NCI-H1694 (cell line): ENCODE data around the gene ZNF652.
"Not testable (repeated sequence)": the region's sequence is repeated elsewhere in the genome, so short reads cannot be mapped to it uniquely, and the experiment has no call there.

Experiments
- DNase-seq: peaks from one replicate; lab custom pipeline; 2025; lab: John Stamatoyannopoulos, UW

The ZNF652 gene

GRCh38 chr17:49386373-49386772 is 24.3 kb upstream of the ZNF652 start:
- DNase-seq, result no peak

DNA sequence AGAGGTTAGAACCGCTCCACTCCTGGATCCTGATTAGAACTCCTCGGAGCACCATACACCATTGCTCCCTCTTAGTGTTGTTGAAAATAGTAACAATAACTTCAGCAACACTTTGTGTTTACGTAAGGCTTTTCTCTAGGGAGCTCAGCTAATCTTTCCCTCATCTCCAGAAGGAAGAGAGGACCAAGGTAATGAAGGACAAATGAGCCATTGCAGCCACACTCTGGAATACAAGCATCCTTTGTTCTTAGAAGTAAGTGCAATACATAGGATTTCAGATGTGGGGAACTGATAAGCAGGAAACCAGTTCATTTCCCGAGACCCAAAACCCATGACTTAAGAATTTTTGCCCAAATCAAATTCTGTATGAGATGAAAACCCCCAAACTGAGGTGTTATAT is 22.9 kb upstream of the ZNF652 start:
- DNase-seq, result no peak

- DNase-seq, result no peak
Observed at GRCh38 chr17:49383060-49383459, 21.0 kb upstream of the ZNF652 start.

DNA sequence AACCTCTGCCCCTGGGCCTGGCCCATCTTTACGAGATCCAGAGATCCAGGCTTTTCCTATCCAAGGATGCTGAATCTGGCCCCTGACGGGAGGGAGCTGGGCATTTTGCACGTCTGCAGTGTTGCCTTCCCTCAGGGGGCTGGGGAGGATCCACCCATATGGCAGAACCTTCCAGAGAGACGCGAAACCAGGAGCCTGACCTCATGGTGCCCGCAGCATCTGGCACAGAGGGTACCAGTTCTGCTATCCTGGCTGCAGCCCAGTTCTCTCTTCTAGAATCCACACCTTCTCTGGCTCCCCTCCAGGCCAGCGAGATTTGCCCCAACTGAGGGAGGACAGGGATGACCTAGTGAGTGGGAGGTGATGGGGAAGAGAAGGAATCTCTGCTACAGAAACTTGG is 20.5 kb upstream of the ZNF652 start:
- DNase-seq, result no peak

DNA sequence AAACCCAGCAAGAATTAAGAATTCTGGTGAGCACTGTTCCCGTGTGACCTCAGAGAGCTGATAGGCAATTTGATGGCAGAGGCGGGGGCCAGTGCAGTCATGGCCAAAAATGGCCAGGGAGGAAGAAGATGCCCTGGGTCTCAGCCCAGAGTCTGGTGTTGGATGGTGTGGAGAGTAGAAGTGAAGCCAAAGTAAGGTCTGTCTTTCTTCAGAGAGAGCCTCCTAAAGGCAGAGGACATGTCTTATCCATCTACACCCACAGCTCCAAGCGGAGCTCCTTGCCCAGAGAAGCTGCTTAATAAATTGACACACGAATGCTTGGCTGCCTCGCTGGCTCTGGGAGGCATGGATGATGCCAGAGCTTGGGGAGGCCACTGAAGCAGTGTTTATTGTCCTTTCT is 19.7 kb upstream of the ZNF652 start:
- DNase-seq, result no peak

DNA sequence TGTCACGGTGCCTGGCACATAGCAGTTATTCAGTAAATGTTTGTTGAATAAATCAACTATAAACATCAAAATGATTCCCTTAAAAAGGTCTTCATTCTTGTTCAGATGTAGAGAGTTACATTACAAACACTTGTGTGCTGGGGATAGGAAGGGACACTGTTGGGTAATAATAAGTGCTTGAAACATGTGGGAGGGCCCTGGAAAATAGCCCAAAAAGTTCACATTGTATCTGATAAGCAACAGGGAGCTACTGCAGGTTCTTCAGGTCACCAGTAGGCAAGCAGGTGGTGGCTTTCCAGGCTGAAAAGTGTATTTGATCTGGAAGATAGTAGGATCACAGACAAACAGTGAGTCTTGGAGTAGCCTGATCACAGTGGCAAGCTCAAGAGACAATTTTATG is 19.0 kb upstream of the ZNF652 start:
- DNase-seq, result no peak

- DNase-seq, result no peak
Observed at GRCh38 chr17:49379926-49380325, 17.9 kb upstream of the ZNF652 start.

DNA sequence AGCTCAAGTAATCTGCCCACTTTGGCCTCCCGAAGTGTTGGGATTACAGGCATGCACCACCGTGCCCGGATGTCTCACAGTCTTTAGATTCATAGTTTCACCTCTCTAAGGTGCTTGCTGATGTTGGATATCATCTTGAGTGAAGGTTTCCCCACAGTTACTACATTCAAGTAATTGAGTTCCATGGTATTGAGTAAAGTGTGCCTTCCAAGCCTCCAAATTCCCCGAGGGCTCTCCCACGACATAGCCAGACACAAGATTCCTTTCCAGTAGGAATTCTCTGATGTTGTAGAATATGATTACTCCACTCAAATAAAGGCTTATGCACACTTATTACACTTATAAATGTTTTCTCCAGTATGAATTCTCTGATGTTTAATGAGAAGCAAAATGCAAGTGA is 16.3 kb upstream of the ZNF652 start:
- no peak for DNase-seq

DNA sequence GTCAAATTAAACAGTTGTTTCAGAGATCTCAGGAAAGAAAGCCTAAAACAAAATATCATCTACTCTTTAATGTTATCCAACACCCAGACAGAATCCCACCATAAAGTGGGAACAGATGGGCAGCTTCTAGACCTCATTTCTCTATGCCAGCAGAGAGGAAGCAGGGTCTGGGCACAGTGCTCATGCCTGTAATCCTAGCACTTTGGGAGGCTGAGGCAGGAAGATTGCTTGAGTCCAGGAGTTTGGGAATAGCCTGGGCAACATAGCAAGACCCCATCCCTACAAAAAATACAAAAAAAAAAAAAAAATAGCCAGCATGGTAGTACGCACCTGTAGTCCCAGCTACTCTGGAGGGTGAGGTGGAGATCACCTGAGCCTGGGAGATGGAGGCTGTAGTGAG is 13.5 kb upstream of the ZNF652 start:
- DNase-seq, result no peak

DNA sequence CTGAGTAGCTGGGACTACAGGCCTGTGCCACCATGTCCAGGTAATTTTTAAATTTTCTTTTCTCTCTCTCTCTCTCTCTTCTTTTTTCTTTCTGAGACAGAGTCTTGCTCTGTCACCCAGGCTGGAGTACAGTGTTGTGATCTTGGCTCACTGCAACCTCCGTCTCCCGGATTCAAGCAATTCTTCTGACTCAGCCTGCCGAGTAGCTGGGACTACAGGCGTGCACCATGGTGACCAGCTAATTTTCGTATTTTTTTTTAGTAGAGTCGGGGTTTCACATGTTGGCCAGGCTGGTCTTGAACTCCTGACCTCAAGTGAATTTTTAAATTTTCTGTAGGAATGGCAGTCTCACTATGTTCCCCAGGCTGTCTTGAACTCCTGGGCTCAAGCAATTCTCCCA is 11.1 kb upstream of the ZNF652 start:
- no peak for DNase-seq

- no peak for DNase-seq
Observed at GRCh38 chr17:49372425-49372824, 10.4 kb upstream of the ZNF652 start.

GRCh38 chr17:49370971-49371834 is 9.2 kb upstream of the ZNF652 start:
- no peak for DNase-seq

DNA sequence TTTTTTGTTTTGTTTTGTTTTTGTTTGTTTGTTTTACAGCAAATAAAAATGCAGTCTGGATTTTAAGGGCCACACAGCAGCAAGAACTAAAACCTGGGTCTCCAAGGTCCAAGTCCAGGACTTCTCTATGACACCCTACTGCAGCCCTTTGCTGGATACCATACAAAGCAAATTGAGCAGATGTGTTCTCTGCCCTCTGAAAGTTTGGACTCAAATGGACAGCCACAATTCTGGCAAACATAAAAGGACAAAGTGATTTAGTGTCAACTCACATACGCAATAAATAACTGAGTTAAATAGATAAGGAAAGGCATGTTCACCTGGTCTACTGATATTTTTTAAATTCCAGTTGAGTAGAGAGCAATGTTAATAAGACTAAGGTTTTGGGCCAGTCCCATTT is 7.7 kb upstream of the ZNF652 start:
- no peak for DNase-seq

- DNase-seq, result no peak
Observed at GRCh38 chr17:49369089-49369488, 7.0 kb upstream of the ZNF652 start.

- peak; percentile 56 for DNase-seq
Observed at GRCh38 chr17:49365667-49366066, 3.6 kb upstream of the ZNF652 start.

- not testable (repeated sequence) for DNase-seq
Observed at GRCh38 chr17:49365126-49365525, 3.1 kb upstream of the ZNF652 start.

DNA sequence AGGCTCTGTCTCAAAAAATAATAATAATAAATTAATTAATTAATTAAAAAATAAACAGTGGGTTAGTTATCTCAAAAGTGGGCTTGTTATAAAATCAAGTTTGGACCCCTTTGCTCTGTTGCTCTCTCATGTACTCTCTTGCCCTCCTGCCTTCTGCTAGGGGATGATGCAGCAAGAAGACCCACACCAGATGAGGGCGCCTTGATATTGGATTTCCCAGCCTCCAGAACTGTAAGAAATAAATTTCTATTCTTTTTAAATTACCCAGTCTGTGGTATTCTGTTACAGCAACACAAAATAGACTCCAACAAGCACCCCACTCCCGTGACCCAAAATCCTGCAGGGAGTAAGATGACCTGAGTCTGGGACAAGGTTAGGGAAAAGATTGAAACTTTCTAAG is 2.1 kb upstream of the ZNF652 start:
- no peak for DNase-seq

GRCh38 chr17:49363251-49363650 is 1.2 kb upstream of the ZNF652 start:
- no peak for DNase-seq

GRCh38 chr17:49362723-49363117 is 670 bp upstream of the ZNF652 start:
- DNase-seq, result no peak

GRCh38 chr17:49361129-49361901 is 735 bp downstream of the ZNF652 start:
- DNase-seq, result no peak

DNA sequence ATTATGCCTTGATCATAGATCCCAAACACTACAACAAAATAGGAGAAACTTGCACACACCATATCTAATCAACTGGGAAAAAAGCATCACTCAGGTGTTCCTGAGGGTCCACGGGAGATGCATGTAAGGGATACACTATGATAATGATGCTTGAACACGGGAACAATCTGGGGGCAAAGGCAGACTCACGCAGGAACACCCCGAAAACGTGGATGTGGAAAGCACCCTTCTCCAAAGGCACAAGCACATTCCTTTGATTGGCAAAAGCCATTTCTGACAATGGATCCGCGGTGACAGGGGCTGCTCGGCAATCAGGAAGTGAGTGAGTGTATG is 1.3 kb downstream of the ZNF652 start:
- no peak for DNase-seq

GRCh38 chr17:49359990-49360795 is 1.9 kb downstream of the ZNF652 start:
- DNase-seq, result no peak
